NCI-H2227 treated with DMSO at 0.1 percent for 48 hours (cell line): ENCODE results near the gene TUBB2A.

ENCODE experiments used
- DNase-seq: peaks from one replicate; lab custom pipeline; 2025; lab: John Stamatoyannopoulos, UW

The TUBB2A gene

DNA sequence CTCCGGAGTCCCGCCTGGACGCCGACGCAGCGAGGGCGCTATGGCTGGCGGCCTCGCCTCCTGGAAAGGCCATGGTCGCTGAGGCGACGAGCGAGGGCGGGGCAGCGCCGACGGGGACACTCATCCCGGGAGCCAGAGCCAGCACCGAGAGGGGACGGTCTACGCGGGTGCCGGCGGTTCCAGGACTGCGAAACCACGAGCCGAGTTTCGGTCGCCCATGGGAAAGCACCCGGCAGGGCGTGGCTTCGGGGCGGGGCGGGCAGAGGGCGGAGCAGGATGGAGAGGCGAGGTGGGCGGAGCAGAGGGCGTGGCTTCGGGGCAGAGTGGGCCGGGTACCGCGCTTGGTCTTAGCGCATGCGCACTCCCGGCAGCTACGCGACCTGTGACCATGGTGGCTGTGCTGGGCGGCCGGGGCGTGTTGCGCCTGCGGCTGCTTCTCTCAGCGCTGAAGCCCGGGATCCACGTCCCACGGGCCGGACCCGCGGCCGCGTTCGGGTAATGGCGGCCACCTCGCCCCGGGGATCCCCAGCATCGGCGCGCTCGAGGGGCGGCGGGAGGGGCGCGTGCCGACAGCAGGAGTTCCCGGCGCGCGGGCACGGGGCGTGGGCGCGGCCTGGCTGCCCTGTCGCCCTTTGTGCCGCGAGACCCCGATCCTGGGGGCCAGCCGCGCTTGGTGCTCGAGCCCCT, 38.8 kb downstream of the TUBB2A start, which contains the start of gene BPHL:
BPHL (plus strand) TSS at position 359 of the 687 bp plus-strand sequence; CDS start at position 389, 30 bp downstream.
- DNase-seq: peak; percentile 93

GRCh38 chr6:3117912-3118352, 39.4 kb downstream of the TUBB2A start:
- DNase-seq: no peak

- no peak for DNase-seq
Observed at GRCh38 chr6:3114377-3114776, 43.0 kb downstream of the TUBB2A start.

DNA sequence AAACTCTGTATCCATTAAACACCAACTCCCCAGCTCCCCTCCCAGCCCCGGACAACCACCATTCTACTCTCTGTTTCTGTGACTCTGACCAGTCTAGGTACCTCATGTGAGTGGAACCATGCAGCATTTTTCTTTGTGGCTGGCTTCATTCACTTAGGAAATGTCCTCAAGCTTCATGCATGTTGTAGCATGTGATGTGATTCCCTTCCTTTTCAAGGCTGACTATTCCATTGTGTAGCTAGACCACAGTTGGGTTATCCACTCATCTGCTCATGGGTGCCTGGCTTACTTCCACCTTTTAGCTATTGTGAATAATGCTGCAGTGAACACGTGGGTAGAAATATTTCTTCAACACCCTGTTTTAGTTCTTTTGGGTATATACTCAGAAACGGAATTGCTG, 47.6 kb downstream of the TUBB2A start:
- no peak for DNase-seq

- DNase-seq: no peak
Observed at GRCh38 chr6:3108746-3109414, 48.5 kb downstream of the TUBB2A start.
